ENCODE results near the gene CCDC33.

GRCh38 chr15:74373056-74373650 lies 137.0 kb downstream of the CCDC33 start:
- no peak for TF ChIP-seq EZH2phosphoT487 (IDR thresholded peaks at IDR 0.05; ENCODE audit: low read length)
- TF ChIP-seq CTCF (IDR thresholded peaks at IDR 0.05; ENCODE audit: low read length), result no peak
- TF ChIP-seq EZH2 (optimal IDR thresholded peaks at IDR 0.05; ENCODE audit: low read depth, low read length), result no peak
